ENCODE results near the gene DUSP15. TPM values are rescaled to one million over a fixed set of nuclear protein-coding genes. Genes with fewer than 3 reads are reported as not detected.
"Not testable (repeated sequence)": the region's sequence is repeated elsewhere in the genome, so short reads cannot be mapped to it uniquely, and the experiment has no call there.

Gene DUSP15
- total RNA-seq, 4 donors from 2014 or later = 1.6 to 45.6 (median 8.8) TPM; not detected in 1

DNA sequence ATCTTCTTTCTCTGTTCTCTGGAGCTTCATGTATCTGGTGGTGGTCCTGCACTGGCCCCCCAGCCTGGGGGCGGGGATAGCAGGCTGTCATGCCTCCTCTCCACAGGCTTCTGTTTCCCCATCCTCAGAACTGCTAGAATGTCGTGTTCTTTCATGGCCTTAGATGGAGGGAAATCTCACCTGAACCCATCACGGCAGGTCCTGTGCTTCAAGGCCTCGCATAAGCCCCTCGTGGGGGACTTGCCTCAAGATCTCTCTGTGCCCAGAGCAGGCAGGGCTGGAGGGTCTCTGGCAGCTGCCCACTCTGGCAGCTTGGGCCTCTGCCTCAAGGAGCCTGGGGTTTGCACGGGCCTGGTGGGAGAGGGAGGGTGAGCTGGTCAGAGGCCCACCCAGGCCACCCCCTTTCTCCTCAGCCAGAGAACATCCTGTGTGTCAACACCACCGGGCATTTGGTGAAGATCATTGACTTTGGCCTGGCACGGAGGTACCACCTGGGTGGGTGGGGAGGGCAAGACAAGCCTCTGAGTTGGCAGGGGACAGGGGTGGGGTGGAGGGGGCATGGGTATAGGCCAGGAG lies 39.8 kb downstream of the DUSP15 start:
- H3K4me1 ChIP-seq = no peaks in the 10 kb centered on the region
- no peak for DNase-seq
- no peaks in the 10 kb centered on the region for H3K27me3 ChIP-seq
- no peaks in the 10 kb centered on the region for H3K9me3 ChIP-seq
- no peaks in the 10 kb centered on the region for H3K36me3 ChIP-seq
- H3K27ac ChIP-seq = no peak overlapping the region
- intact Hi-C loops (cut with DNase I; ENCODE audit: low total_unique reads) = no loop called here
- TF ChIP-seq, protein P1, sequence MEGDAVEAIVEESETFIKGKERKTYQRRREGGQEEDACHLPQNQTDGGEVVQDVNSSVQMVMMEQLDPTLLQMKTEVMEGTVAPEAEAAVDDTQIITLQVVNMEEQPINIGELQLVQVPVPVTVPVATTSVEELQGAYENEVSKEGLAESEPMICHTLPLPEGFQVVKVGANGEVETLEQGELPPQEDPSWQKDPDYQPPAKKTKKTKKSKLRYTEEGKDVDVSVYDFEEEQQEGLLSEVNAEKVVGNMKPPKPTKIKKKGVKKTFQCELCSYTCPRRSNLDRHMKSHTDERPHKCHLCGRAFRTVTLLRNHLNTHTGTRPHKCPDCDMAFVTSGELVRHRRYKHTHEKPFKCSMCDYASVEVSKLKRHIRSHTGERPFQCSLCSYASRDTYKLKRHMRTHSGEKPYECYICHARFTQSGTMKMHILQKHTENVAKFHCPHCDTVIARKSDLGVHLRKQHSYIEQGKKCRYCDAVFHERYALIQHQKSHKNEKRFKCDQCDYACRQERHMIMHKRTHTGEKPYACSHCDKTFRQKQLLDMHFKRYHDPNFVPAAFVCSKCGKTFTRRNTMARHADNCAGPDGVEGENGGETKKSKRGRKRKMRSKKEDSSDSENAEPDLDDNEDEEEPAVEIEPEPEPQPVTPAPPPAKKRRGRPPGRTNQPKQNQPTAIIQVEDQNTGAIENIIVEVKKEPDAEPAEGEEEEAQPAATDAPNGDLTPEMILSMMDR (IDR thresholded peaks at IDR 0.05) = no peak
- no peak for TF ChIP-seq POLR2A (IDR thresholded peaks at IDR 0.05)
- H3K4me3 ChIP-seq = no peak overlapping the region

DNA sequence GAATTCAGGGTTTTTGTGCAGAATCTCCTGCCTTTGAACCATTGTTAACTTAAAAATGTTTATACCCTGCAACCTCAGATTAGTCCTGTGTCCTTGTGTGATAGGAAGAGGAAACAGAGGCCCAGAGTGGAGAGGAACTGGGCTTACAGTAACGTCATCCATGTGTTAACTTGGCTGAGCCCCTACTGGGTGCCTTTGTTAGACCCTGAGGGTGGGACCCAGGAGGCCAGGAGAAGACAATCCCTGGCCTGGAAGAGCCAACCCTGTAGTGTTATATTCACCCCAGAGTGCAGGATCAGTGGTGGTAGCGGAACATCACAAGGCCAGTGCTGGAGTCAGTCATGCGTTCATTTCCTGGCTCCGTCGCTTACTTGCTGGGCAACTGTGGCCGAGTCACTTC lies 40.6 kb downstream of the DUSP15 start:
- no peak for DNase-seq
- no peak for TF ChIP-seq POLR2A (IDR thresholded peaks at IDR 0.05)
- TF ChIP-seq, protein P1 (IDR thresholded peaks at IDR 0.05) = no peak
- Histone ChIP-seq H3K27ac (no peak overlapping the region), H3K27me3 (no peaks in the 10 kb centered on the region), H3K4me1 (no peaks in the 10 kb centered on the region), H3K9me3 (no peaks in the 10 kb centered on the region), H3K4me3 (no peak overlapping the region), H3K36me3 (no peaks in the 10 kb centered on the region)
- intact Hi-C loops (cut with DNase I; ENCODE audit: low total_unique reads) = no loop called here

DNA sequence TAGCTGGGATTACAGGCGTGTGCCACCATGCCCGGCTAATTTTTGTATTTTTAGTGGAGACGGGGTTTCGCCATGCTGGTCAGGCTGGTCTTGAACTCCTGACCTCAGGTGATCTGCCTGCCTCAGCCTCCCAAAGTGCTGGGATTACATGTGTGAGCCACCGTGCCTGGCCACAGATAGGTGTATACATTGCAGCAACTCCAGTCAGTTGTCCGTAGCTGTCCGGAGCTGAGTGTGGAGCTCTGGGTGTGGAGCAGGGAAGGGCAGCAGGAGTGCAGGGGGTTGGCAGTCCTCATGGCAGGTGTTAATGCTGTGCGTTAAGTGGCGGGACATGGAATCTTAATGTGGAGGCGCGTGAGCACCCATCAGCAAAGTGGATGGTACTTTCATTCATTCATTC lies 42.3 kb downstream of the DUSP15 start:
- DNase-seq; intact Hi-C loops (cut with DNase I; ENCODE audit: low total_unique reads); H3K9me3 ChIP-seq: not testable (repeated sequence)

DNA sequence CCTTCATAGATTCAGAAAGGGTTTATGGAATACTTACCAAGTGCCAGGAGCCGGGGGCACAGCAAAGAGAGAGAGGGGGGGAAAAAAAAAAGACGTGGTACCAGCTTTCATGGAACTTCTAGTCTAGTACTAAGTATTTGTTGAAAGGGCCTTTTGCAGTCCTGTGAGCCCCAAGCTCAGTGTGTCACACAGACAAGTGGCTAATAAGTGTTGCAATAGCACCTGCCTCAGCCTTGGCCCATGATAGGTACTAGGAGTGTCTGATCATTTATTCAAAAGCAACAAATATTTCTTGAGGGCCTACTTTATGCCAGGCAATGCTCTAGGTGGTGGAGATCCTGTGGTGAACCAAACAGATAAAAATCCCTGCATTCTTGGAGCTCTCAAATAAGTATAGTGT lies 43.3 kb downstream of the DUSP15 start:
- no peak overlapping the region for H3K4me3 ChIP-seq
- no peaks in the 10 kb centered on the region for H3K4me1 ChIP-seq
- no peaks in the 10 kb centered on the region for H3K36me3 ChIP-seq
- H3K9me3 ChIP-seq = no peaks in the 10 kb centered on the region
- H3K27me3 ChIP-seq = no peaks in the 10 kb centered on the region
- no peak for DNase-seq
- no peak overlapping the region for H3K27ac ChIP-seq
- intact Hi-C loops (cut with DNase I; ENCODE audit: low total_unique reads) = no loop called here
- TF ChIP-seq POLR2A (IDR thresholded peaks at IDR 0.05) = no peak
- TF ChIP-seq, protein P1 (IDR thresholded peaks at IDR 0.05) = no peak

More for the DNA sequence above, 42.3 kb downstream of the DUSP15 start:
- H3K4me1 ChIP-seq, H3K4me3 ChIP-seq, H3K27ac ChIP-seq, H3K27me3 ChIP-seq, H3K36me3 ChIP-seq: not testable (repeated sequence)

DNA sequence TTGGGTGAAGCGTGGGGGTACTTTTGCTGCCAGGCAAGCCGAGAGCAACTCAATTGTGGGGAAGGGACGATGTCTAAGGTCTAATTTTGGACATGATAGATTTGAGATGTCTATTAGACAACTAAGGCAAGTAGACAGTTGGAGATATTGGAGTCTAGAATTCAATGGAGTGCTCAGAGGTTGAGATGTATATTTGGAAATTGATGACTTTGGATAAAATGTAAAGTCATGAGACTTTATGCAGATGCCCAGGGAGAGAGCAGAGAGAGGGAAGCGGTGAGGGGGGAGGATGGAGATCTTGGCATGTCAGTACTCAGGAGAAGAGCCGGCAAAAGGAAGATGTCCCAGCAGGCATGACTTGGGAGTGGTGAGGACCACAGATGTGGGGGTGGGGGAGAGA lies 44.3 kb downstream of the DUSP15 start:
- no peak overlapping the region for H3K4me3 ChIP-seq
- no peak for DNase-seq
- intact Hi-C loops (cut with DNase I; ENCODE audit: low total_unique reads) = no loop called here
- no peaks in the 10 kb centered on the region for H3K36me3 ChIP-seq
- H3K4me1 ChIP-seq = no peaks in the 10 kb centered on the region
- no peaks in the 10 kb centered on the region for H3K27me3 ChIP-seq
- TF ChIP-seq POLR2A (IDR thresholded peaks at IDR 0.05) = no peak
- TF ChIP-seq, protein P1 (IDR thresholded peaks at IDR 0.05) = no peak
- H3K9me3 ChIP-seq = no peaks in the 10 kb centered on the region
- H3K27ac ChIP-seq = no peak overlapping the region
